SHP77 treated with DMSO at 0.1 percent for 48 hours (cell line): ENCODE measurements around the gene CAMKK2.
"Not testable (repeated sequence)": the region's sequence is repeated elsewhere in the genome, so short reads cannot be mapped to it uniquely, and the experiment has no call there.

Source experiments
- DNase-seq: peaks from one replicate; lab custom pipeline; 2025; lab: John Stamatoyannopoulos, UW

Gene CAMKK2

DNA sequence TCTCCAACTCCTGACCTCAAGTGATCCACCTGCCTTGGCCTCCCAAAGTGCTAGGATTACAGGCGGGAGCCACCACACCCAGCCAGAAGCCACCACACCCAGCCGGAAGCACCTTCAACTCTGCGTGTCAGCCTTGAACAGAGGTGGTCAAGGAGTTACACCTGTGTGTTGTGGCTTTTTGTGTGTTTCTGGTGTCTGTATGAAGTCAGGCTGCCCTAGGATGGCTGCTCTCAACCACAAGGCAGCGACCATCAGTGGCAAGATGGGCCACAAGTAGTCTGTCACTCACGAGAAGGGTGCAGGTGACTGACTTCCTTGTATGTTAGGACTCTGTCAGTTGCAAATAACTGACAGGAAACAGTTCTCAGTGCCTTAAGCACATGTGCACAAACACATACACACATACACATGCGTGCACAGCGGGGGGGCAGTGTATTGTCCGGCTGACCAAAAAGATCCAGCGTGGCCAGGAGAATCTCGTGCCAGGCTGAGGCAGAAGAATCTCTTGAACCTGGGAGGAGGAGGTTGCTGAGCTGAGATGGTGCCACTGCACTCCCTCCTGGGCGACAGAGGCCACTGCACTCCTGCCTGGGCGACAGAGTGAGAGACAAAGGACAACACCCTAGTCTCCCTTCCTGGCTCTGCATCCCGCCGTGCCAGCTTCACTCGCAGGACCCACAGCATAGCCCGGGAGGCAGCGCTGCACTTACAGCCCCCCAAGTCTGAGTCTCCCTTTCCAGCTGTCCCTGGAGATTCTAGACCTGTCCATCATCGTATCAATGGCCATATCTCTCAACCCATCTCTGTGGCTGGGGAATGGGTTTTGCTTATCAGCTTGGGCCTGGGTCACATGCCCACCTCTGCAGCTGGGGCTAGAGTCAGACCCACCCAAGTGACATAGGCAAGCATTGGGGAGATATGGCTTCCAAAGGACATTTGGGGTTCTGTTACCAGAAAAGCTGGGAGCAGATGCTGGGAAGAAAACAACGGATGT, 72.9 kb downstream of the CAMKK2 start:
- no peak for DNase-seq

GRCh38 chr12:121222847-121223246, 73.7 kb downstream of the CAMKK2 start:
- DNase-seq: no peak

GRCh38 chr12:121219353-121219986, 77.0 kb downstream of the CAMKK2 start:
- no peak for DNase-seq

GRCh38 chr12:121218588-121219352, 77.7 kb downstream of the CAMKK2 start:
- no peak for DNase-seq

DNA sequence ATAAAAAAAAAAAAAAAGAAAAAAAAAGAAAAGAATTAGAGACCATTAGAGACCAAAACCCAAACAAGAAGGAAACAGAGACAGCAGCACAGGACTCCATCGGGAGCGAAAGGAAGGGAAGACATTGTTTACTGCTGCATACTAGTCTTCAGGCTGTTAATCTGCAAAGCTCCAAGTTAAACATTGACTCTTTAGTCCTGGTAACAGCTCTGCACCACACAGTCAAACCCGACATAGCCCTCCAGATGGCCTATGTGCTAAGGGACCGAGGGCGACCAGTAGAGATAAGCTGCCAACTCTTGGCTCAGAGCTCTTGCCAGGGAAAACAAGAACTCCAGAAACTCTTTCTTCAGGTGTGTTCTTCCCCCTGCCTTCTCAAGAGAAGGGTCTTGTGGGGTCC, 78.7 kb downstream of the CAMKK2 start:
- DNase-seq: no peak

DNA sequence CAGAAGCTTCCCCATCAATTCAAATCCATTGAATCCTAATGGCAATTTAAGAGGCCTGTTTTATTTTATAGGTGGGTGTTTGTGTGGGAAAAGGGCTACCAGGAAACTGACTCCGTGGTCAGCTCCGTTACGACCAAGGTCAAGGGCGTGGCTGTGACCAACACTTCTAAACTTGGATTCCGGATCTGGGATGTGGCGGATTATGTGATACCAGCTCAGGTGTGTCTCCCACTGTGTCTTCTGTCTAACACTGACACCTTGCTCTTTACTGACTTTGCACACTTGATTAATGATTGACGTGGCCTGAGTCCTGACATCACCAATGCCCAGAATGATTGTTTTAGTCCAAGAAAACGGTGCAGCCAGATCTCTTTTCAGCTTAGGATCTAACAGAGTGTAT, 79.4 kb downstream of the CAMKK2 start:
- DNase-seq: no peak

DNA sequence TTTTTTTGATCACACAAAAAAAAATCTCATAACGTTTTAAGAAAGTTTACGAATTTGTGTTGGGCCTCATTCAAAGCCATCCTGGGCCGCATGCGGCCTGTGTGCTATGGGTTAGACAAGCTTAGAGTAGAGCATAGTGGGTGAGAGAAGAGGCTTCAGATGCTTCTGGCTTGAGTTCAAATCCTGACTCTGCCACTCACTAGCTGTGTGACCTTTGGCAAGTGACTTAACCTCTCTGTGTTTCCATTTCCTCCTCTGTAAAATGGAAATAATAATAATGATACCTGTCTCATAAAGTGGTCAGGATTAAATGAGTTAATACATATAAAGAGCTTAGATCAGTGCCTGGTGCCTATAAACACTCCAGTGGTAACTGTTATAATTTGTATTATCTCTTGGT, 80.4 kb downstream of the CAMKK2 start:
- DNase-seq: no peak

DNA sequence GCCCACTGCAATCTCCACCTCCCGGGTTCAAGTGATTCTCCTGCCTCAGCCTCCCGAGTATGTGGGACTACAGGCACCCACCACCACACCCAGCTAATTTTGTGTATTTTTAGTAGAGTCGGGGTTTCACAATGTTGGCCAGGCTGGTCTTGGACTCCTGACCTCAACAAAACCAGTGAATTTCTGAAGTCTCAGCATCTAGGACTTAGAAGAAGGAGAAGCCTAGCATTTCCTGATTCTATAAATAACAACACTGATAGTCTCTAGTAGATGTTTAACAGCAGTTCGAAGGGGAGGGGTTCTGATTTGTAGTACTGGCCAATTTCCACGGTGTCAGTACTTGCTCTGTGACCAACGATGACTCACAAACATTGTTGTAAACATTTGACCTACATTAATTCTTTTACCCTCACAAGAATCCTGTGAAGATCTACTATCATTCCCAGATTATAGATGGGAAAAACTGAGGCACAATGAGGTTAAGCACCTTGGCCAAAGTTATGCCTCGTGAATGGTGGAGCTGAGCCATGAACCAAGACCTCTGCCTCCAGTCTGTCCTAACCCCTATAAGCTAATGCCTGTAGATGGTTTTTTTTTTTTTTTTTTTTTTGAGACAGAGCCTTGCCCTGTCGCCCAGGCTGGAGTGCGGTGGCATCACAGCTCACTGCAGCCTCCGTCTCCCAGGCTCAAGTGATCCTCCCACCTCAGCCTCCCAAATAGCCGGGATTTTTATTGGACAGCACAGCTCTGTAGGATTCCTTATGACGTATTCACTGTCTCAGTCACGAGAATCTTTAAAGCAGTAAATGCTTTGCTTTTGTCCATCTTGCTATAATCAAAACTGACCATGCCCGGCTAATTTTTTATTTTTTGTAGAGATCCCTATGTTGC, 81.4 kb downstream of the CAMKK2 start:
- DNase-seq: no peak

DNA sequence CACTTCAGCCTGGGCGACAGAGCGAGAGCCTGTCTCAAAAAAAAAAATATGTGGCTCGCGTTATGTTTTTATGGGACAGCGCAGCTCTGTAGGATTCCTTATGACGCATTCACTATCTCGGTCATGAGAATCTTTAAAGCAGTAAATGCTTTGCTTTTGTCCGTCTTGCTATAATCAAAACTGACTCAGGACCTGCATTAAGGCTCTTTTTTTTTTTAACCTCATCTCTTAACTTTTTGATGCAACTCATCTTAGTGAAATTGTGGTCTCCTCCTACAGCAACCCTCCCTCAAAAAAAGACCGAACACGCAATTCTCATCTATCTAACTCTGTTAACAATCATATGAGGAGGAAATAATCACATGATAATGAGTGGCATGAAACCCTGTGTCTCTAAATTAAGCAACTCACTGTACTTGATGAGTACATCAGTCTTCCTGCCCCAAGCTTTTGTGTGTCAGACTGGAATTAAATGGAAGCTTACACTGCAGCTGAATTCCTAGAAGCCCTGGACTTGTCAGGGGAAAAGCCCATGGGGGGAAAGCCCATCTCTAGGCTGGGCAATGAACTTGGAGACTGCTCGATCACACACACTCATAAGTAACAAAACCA, 82.2 kb downstream of the CAMKK2 start:
- no peak for DNase-seq

GRCh38 chr12:121212875-121213274, 83.6 kb downstream of the CAMKK2 start:
- no peak for DNase-seq

GRCh38 chr12:121209624-121210572, 86.6 kb downstream of the CAMKK2 start, which contains the start of gene P2RX4:
Gene P2RX4, plus strand, starts transcription at chr12:121210129. Its CDS starts 36 bp downstream, at chr12:121210165.
- peak; percentile 61 for DNase-seq

- DNase-seq: no peak
Observed at GRCh38 chr12:121209221-121209620, 87.3 kb downstream of the CAMKK2 start.

DNA sequence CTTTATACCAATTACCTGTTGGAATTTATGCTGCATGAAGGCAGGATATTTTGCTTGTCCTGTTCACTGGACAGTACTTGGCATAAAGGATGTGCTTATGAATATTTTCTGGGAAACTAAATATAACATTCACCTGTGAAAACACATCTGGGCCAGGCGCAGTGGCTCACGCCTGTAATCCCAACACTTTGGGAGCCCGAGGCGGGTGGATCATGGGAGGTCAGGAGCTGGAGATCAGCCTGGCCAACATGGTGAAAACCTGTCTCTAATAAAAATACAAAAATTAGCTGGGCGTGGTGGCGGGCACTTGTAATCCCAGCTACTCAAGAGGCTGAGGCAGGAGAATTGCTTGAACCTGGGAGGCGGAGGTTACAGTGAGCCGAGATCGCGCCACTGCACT, 87.9 kb downstream of the CAMKK2 start:
- DNase-seq: not testable (repeated sequence)

DNA sequence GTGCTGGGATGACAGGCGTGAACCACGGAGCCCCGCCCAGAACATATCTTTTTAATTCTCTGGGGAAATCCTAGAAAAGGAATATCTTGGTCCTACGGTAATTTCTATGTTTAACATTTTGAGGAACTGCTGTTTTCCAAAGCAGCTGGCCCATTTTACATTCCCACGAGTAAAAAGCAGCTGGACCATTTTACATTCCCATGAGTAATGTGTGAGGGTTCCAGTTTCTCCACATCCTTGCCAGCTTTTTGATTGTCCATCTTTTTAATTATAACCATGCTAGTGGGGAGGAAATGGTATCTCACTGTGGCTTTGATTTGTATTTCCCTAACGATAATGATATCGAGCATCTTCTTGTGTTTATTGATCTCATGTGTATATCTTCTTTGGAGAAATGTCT, 91.0 kb downstream of the CAMKK2 start:
- no peak for DNase-seq

DNA sequence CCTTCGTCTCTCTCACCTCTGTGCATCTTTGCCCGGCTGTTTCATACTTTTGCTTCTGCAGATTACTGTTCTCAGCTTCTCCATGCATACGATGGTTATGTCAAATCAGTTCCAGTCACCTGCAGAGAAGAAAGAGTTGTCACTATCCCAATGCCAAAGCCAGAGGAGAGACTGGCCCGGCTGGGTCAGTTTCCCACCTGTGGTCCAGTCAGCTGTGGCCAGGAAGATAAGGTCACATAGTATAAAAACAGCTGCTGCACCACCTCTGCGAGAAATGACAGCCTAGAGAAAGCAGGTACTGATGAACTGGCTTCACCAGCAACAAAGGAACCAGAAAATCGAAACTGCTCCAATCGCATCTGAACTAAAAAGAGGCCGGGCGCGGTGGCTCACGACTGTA, 93.0 kb downstream of the CAMKK2 start:
- no peak for DNase-seq

DNA sequence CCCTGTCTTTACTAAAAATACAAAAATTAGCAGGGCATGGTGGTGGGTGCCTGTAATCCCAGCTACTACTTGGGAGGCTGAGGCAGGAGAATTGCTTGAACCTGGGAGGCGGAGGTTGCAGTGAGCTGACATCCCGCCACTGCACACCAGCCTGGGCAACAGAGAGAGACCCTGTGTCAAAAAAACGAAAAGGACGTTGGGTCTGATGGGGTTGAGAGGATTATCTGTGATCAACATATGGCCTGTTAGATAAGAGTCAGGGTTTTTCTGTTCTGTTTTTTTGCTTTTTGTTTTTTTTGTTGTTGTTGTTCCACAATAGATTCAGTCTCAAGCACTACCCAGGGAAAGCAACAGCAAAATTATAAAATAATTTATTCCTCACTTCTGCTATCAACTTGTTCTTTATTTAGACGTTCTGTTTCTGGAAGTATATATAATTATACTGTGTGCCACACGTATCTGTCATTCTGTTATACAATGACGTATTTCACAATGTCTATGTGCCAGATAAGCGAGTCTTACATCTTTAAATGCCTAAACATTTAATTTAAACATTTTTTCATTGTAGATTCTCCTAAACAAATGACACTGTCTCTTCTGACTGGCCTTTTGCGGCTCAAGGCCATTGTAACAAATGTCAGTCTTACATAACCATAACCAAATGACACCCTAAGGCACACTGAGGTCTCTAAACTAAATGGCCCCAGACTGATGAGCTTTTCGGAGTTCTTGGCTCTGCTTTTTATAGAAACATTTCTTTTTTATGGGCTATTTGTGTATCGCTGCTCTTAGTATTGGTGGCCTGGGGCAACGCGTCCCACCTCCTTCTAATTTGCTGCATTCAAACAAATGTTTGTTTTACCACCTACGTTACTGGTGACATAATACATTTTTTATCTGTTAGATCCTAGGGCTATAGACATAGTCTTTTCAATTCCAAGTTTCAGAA, 93.8 kb downstream of the CAMKK2 start:
- no peak for DNase-seq

DNA sequence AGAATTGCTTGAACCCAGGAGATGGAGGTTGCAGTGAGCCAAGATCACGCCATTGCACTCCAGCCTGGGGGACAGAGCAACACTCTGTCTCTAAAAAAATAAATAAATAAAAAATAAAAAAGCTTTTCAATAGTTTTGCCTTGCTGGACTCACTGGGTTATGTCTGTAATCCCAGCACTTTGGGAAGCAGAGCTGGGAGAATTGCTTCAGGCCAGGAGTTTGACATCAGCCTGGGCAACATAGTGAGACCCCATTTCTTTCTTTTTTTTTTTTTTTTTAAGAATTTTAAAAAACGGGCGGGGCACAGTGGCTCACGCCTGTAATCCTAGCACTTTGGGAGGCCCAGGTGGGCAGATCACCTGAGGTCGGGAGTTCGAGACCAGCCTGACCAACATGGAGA, 95.4 kb downstream of the CAMKK2 start:
- DNase-seq: not testable (repeated sequence)

DNA sequence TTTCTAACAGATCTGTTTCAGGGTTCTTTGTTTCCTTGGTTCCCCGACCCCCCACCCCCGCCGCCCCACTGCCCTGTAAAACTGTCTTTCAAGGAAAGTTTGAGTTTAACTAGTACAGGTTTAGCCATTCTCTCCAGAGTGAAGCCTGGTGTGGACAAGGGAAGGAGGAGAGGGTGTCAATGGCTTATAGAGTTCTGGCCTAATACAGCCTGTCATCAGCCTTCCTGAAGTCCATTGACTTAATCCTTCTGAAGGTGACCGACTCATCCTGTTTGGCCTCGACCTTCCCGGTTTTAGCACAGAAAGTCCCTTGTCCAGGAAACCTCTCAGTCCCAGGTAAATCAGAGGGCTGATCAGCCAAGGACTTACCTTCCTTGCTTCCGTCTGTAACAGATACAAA, 97.6 kb downstream of the CAMKK2 start:
- no peak for DNase-seq

DNA sequence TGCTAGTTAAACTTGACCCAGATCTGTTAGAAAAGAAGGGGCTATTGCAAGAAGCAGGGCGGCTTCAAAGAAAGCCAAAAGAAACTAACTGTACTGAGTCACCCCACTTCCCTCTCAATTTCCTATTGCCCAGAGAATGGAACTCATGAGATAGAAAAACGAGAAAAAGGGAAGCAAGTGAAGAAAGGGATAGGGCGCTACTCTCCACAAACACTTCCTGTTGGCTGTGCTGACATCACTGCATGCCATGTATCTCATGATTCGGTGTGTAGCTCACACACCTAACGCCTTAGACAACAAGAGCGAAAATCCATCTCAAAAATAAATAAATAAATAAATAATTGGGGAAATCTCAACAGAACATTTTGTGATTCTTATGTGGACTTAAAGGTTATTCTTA, 99.6 kb downstream of the CAMKK2 start:
- DNase-seq: no peak
